Pons (tissue), 1 donor: ENCODE data around the gene CIDEC.

Source experiments
- DNase-seq: peaks from one replicate; pipeline ENCODE4 v3.0.0-alpha.2; 2016; ENCODE audit warnings: low spot score

CIDEC gene

GRCh38 chr3:9879830-9880549 lies at the start of gene CIDEC:
CIDEC (minus strand) TSS chr3:9880253; CDS start chr3:9878486, 1,767 bp downstream.
- DNase-seq, result no peak

GRCh38 chr3:9928158-9928557 lies 48.1 kb upstream of the CIDEC start:
- no peak for DNase-seq

GRCh38 chr3:9918261-9919038 lies 38.4 kb upstream of the CIDEC start:
- DNase-seq, result no peak

- DNase-seq, result no peak
Observed at GRCh38 chr3:9917820-9918219, 37.8 kb upstream of the CIDEC start.

- DNase-seq, result peak; percentile 33
Observed at GRCh38 chr3:9916734-9917680, 37.0 kb upstream of the CIDEC start, which contains the start of gene IL17RC. IL17RC (plus strand) TSS chr3:9917098; CDS start chr3:9917316, 218 bp downstream.

GRCh38 chr3:9916346-9916733 lies 36.3 kb upstream of the CIDEC start:
- DNase-seq, result no peak

GRCh38 chr3:9915254-9916141 lies 35.4 kb upstream of the CIDEC start:
- DNase-seq, result peak; percentile 37

GRCh38 chr3:9914559-9915253 lies 34.7 kb upstream of the CIDEC start:
- DNase-seq, result no peak

- no peak for DNase-seq
Observed at GRCh38 chr3:9914011-9914410, 34.0 kb upstream of the CIDEC start.

- no peak for DNase-seq
Observed at GRCh38 chr3:9913601-9914000, 33.5 kb upstream of the CIDEC start.

- DNase-seq, result no peak
Observed at GRCh38 chr3:9912294-9912935, 32.4 kb upstream of the CIDEC start.

GRCh38 chr3:9911863-9912262 lies 31.8 kb upstream of the CIDEC start:
- DNase-seq, result no peak

- no peak for DNase-seq
Observed at GRCh38 chr3:9909221-9910013, 29.4 kb upstream of the CIDEC start.

- no peak for DNase-seq
Observed at GRCh38 chr3:9908286-9908685, 28.2 kb upstream of the CIDEC start.

- DNase-seq, result no peak
Observed at GRCh38 chr3:9906480-9906879, 26.4 kb upstream of the CIDEC start.

GRCh38 chr3:9903904-9904303 lies 23.9 kb upstream of the CIDEC start:
- no peak for DNase-seq

GRCh38 chr3:9903238-9903624 lies 23.2 kb upstream of the CIDEC start:
- no peak for DNase-seq

GRCh38 chr3:9902372-9903237 lies 22.6 kb upstream of the CIDEC start, which contains the start of gene IL17RE:
IL17RE (plus strand) TSS chr3:9902848; CDS start chr3:9902933, 85 bp downstream.
- DNase-seq, result no peak
